ENCODE measurements around the gene TALDO1. TPM values are rescaled to one million over a fixed set of nuclear protein-coding genes. Genes with fewer than 3 reads are reported as not detected.

Gene TALDO1
- total and polyA plus RNA-seq, 2 of the 8 experiments (the other 6 are each of a cell fraction or from before 2014, with no cell fraction given) = 265 to 308 TPM

- Histone ChIP-seq H2BK120ac (replicated peaks; ENCODE audit: low read depth, low read length) (no peak overlapping the region), H3K4ac (replicated peaks; ENCODE audit: insufficient read length, low read depth, low read length) (peak overlapping the region; percentile 60), H2BK5ac (ENCODE audit: low read depth, low read length) (peak overlapping the region; percentile 66; the same call in 1 of the 2 replicates), H3K4me3 (ENCODE audit: extremely low read depth in 1 of 4, insufficient read depth in 2 of 4, low read depth in 3 of 4, low read length in 4 of 4) (peak overlapping the region; percentile 65 to 85 (median 81)), H2BK15ac (ENCODE audit: low read length) (peak overlapping the region; percentile 67), H2BK20ac (ENCODE audit: low read length) (no peak overlapping the region), H3K27ac (ENCODE audit: low read depth, low read length) (no peak overlapping the region), H3K9me3 (ENCODE audit: insufficient read depth in 2 of 2, low read depth in 1 of 2, low read length in 1 of 2) (no peaks in the 10 kb centered on the region), H4K20me1 (replicated peaks in 1 of 2; ENCODE audit: control insufficient read depth in 1 of 2, insufficient read depth in 2 of 2, low read length in 2 of 2) (peaks cover 0 to 12% of the 10 kb centered on the region in 2 experiments), H2AK5ac (ENCODE audit: low read depth, low read length) (0 out of 2 replicates have a peak overlapping the region, but pooled peaks have one; percentile 27), H3K14ac (ENCODE audit: insufficient read length) (no peak overlapping the region), H3K23me2 (ENCODE audit: low read depth, low read length) (peaks cover 7% of the 10 kb centered on the region), H3K79me2 (ENCODE audit: control insufficient read depth in 1 of 2, insufficient read depth in 2 of 2, low read length in 2 of 2) (peaks cover 0 to 5% of the 10 kb centered on the region in 2 experiments; a peak in 1 of 4 replicates), H4K5ac (ENCODE audit: insufficient read length, low read depth, low read length) (no peak overlapping the region), H3K18ac (ENCODE audit: extremely low read depth, low read length) (peak overlapping the region; percentile 71; the same call in 1 of the 2 replicates), H2BK12ac (ENCODE audit: low read depth, low read length) (peak overlapping the region; percentile 53; the same call in 1 of the 2 replicates), H2AFZ (ENCODE audit: low read length) (no peak overlapping the region), H4K91ac (replicated peaks; ENCODE audit: insufficient read length, low read length) (peak overlapping the region; percentile 32), H4K8ac (ENCODE audit: extremely low read depth, insufficient read depth, low read length) (no peak overlapping the region; the same call in 1 of the 2 replicates), H3K36me3 (ENCODE audit: control insufficient read depth in 2 of 4, insufficient read depth in 4 of 4, low read length in 3 of 4) (peaks cover 0 to 32% (median 1%) of the 10 kb centered on the region in 4 experiments; a peak in 4 of 8 replicates), H3K9ac (replicated peaks in 1 of 4; ENCODE audit: extremely low read depth in 1 of 4, low read depth in 3 of 4, low read length in 3 of 4) (peak overlapping the region in 2 of 4 experiments; percentile 78 to 83; a peak in 3 of 7 replicates), H3K4me2 (ENCODE audit: insufficient read depth in 1 of 2, low read depth in 2 of 2, low read length in 2 of 2) (peak overlapping the region; percentile 84 to 92), H3K4me1 (replicated peaks in 1 of 4; ENCODE audit: control insufficient read depth in 3 of 4, insufficient read depth in 4 of 4, low read length in 3 of 4) (peaks cover 4 to 20% (median 15%) of the 10 kb centered on the region in 4 experiments), H3K27me3 (replicated peaks in 1 of 4; ENCODE audit: control insufficient read depth in 3 of 4, extremely low read depth in 1 of 4, insufficient read depth in 3 of 4, low read length in 3 of 4) (no peaks in the 10 kb centered on the region), H3K23ac (ENCODE audit: insufficient read length) (no peak overlapping the region), H3K79me1 (ENCODE audit: low read depth, low read length) (0 out of 2 replicates have a peak, but pooled peaks cover 7% of the 10 kb centered on the region), H3K56ac (replicated peaks; ENCODE audit: insufficient read length, low read depth, low read length) (no peak overlapping the region)
- DNase-seq (ENCODE audit: low read depth in 1 of 2, low spot score in 2 of 2) = no peak
- 71% methylated on average over 18 of the region's 18 CpGs; no CpG with 5 or more reads in 1 of the 2 experiments for WGBS, 2 experiments (ENCODE audit: extremely low coverage in 1 of 2, insufficient coverage in 1 of 2, insufficient read length in 1 of 2, insufficient replicate concordance in 2 of 2, low coverage in 1 of 2, low lambda C conversion rate in 2 of 2, missing lambda C conversion rate in 1 of 2)
- TF ChIP-seq POLR2AphosphoS5 (IDR thresholded peaks at IDR 0.05; ENCODE audit: low read depth, low read length) = 0 out of 2 replicates have a peak, but pooled peaks have one; percentile 15
- no peak for TF ChIP-seq SIX5 (IDR thresholded peaks at IDR 0.05; ENCODE audit: low read depth, low read length)
- ChIA-PET CTCF (ENCODE audit: partially characterized antibody) (interaction anchor here (0.5 to 3.4 kb wide), 12 partner anchors 9 to 433 kb away, joined by 3 to 14 read pairs (median 3); no protein-coding TSS in a partner anchor), POLR2A (ENCODE audit: partially characterized antibody) (interaction anchor here (0.6 to 53.0 kb wide), 11 partner anchors 9 to 242 kb away, joined by 3 to 1917 read pairs (median 3); partner anchors contain the start of genes CD151, CRACR2B, PIDD1 and PNPLA2)
- no peak for FAIRE-seq
Observed at GRCh38 chr11:796565-797295, 49.5 kb downstream of the TALDO1 start.

All from H1 (cell line).